ENCODE results near the gene NAGLU.
"Not testable (repeated sequence)": the region's sequence is repeated elsewhere in the genome, so short reads cannot be mapped to it uniquely, and the experiment has no call there.

Gene NAGLU

GRCh38 chr17:42545755-42546505 lies 9.9 kb downstream of the NAGLU start:
- not testable (repeated sequence) for DNase-seq

DNA sequence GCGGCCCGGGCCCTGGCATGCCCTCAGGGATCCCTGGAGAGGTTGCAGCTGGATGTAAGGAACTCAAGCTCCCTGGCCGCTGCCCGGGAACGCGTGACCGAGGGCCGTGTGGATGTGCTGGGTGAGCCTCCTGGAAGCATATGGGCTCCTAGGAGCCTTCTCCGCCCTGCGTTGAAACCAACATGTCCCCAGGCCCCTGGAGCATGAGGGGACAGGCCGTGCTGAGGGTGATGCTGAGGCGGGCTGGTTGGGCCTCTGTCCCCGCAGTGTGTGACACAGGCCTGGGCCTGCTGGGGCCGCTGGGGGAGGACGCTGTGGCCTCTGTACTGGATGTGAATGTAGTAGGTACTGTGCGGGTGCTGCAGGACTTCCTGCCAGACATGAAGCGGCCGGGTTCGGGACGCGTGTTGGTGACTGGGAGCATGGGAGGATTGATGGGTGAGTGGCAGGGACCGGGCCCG lies 11.0 kb downstream of the NAGLU start:
- no peak for DNase-seq

DNA sequence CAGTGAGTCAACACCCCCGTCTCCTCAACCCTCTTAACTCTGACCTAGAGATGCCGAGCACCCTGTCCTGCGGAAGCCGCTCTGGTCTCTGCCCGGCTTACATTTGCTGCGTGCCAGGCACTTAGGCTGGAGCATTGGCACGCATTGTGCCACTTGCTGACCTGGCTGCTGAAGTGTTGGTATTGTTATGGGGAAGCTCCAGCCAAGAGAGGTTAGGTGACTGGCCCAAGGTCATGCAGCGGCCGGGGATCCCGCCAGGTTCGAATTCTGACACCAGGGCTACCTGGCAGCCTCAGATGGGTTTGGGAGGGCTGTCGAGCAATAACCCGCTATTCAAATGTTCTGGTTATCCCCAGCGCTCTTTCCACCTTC lies 11.6 kb downstream of the NAGLU start:
- DNase-seq = no peak

DNA sequence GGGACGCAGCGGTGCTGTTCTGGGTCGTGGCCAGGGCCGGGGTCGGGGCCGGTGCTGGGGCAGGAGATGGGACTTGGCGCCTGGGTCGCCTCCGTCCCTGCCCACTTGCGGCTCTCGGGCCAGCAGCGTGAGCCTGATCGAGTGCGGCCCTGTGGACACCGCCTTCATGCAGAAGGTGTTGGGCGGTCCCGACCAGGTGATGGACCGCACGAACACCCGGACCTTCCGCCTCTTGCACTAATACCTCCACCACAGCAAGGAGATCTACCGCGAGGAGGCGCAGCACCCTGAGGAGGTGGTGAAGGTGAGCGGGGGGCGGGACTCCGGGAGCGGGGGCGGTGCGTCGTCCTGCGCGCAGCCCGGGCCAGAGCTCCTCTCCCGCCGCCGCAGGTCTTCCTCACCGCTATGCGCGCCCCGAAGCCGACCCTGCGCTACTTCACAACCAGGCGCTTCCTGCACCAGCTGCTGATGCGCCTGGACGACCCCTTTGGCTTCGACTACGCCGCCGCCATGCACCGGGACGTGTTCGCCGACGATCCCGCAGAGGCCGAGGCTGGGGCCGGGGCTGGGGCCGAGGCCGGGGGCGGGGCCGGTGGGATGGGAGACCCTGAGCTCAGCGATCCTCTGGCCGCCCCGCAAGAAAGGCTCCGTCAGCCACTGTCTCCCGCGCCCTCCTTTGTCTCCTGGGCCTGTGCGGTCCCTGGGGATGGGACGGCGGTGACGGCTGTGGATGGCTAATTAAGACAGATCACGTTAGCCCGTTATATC lies 12.2 kb downstream of the NAGLU start:
- no peak for DNase-seq

GRCh38 chr17:42548993-42549755 lies 13.1 kb downstream of the NAGLU start:
- no peak for DNase-seq

DNA sequence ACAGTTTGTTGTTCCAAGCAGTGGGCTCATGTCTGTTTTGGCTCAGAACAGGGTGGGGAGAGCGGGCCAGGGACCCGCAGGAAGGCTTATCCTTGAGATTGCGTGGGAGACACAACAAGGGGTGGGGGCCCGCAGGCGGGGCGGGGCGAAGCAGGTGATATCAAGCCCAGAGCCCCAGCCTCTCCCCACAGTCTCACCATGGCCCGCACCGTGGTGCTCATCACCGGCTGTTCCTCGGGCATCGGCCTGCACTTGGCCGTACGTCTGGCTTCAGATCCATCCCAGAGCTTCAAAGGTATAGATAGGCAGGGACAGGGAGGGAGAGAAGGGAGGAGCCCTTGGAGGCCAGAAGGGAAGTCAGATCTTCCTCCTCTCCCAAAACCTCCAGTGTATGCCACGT lies 16.7 kb downstream of the NAGLU start, which contains the start of gene HSD17B1:
HSD17B1 (plus strand) TSS at position 188 of the 400 bp plus-strand sequence; CDS start at position 199, 11 bp downstream.
- not testable (repeated sequence) for DNase-seq

- DNase-seq = no peak
Measured at GRCh38 chr17:42553161-42553818, 17.2 kb downstream of the NAGLU start.

DNA sequence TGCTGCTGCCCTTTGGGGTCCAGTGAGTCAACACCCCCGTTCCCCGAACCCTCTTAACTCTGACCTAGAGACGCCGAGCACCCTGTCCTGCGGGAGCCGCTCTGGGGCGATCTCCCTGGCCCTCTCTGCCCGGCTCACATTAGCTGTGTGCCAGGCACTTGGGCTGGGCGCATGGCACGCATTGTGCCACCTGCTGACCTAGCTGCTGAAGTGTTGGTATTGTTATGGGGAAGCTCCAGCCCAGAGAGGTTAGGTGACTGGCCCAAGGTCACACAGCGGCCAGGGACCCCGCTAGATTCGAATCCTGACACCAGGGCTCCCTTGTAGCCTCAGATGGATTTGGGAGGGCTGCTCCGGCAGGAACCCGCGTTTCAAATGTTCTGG lies 17.8 kb downstream of the NAGLU start:
- no peak for DNase-seq

DNA sequence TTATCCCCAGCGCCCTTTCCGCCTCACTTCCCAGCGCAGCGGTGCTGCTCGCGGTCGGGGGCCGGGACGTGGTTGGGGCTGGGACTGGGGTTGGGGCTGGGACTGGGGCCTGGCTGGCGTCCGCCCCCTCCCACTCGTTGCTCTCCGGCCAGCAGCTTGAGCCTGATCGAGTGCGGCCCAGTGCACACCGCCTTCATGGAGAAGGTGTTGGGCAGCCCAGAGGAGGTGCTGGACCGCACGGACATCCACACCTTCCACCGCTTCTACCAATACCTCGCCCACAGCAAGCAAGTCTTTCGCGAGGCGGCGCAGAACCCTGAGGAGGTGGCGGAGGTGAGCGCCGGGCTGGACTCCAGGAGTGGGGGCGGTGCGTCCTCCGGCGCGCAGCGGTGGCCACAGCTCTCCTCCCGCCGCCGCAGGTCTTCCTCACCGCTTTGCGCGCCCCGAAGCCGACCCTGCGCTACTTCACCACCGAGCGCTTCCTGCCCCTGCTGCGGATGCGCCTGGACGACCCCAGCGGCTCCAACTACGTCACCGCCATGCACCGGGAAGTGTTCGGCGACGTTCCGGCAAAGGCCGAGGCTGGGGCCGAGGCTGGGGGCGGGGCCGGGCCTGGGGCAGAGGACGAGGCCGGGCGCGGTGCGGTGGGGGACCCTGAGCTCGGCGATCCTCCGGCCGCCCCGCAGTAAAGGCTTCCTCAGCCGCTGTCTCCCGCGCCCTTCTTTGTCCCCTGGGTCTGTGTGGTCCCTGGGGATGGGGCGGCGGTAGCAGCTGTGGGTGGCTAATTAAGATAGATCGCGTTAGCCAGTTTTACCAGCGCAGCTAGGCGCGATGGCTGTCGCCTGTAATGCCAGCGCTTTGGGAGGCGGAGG lies 18.4 kb downstream of the NAGLU start:
- DNase-seq = peak; percentile 76

DNA sequence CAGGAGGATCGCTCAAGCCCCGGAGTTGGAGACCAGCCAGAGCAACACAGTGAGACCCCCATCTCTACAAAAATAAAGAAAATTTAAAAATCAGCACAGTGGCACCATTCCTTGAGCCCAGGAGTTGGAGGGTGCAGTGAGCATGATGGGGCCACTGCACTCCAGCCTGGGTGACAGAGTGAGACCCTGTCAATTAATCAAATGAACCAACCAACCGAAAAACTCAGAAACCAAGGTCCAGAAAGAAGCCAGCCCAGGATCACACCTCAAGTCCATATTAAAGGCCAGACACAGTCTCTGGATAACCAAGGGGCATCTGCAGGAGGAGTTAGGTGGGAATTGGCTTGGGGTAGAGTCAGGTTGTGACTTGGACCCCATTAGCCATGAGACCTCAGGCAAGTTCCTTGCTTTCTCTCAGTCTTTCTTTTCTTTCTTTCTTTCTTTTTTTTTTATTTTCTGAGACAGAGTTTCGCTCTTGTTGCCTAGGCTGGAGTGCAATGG lies 19.1 kb downstream of the NAGLU start:
- no peak for DNase-seq

GRCh38 chr17:42555961-42556617 lies 20.0 kb downstream of the NAGLU start:
- DNase-seq = not testable (repeated sequence)

- DNase-seq = no peak
Measured at GRCh38 chr17:42559075-42559474, 23.0 kb downstream of the NAGLU start.

DNA sequence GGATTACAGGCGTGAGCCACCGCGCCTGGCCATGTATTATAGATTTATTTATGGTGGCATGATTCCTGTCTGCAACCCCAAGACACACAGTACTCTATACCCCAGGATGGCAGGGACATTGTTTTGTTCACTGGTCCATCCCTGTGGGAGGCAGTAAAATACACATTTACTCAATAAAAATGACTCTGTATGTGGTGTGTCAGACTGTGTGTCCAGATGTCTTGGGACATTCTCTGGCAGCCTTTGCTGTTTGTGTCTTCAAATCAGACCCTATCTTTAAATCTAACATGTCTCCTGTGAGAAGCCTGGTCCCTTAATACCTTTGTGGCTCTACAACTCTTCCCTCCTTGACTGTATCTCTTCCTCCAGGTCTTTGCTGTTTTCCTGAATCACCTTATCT lies 24.2 kb downstream of the NAGLU start:
- DNase-seq = no peak

DNA sequence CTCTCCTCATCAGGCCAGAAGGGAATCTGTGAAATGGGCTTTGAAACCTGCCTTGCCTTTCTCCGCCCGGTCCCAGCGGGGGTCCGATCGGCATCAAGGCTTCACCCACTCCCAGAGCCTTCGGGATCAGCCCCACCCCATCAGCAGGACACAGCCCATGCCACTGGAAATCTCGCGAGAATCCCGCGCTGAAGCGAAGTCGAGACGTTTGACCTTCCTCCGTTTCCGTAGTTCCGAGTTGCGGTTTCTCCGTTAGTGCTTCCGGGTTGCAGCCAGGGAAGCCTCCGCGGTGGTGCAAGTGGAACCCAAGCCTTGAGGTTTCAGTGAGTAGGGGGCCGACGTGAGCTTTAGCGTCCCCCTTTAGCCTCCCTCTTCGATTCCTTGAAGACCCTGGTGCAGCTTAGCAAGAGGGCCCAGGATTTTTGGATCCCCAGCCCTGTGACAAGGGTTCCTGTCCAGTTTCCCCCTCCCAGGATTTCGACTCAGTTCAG lies 25.9 kb downstream of the NAGLU start, which contains the start of gene COASY:
COASY (plus strand) TSS at position 252 of the 491 bp plus-strand sequence. CDS start 475 bp downstream, outside the sequence.
- DNase-seq = peak; percentile 96

GRCh38 chr17:42562388-42563142 lies 26.5 kb downstream of the NAGLU start:
- no peak for DNase-seq

DNA sequence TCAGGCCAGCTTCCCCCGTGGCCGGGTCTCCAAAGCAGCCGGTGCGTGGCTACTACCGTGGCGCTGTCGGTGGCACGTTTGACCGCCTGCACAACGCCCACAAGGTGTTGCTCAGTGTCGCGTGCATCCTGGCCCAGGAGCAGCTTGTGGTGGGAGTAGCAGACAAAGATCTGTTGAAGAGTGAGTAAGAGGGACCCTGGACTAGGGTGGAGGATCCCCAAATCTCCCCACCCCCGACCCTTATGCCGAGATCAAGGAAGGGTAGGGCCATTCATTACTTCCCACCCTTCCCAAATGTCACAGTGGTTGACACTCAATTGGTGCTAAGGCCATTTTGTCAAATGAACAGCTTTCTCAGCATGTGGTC lies 27.1 kb downstream of the NAGLU start:
- no peak for DNase-seq

DNA sequence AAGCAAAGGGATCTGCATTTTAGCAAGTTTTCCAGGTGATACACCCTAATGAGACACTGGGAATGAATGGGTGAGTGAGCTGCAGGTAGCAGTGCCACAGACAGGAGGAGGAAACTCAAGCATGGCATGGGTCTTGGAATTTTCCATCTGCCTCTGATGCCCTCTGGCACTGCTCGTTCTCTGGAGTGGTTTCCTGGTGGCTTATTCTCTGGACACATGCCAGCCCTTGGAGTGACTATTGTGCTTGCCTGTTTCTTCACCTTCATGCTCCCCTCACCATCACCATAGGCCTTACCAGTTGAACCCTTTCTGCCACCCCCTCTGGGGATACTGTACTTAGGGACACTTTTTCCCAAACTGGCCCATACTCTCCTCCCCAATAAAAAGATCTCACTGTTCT lies 27.5 kb downstream of the NAGLU start:
- no peak for DNase-seq

GRCh38 chr17:42563950-42564349 lies 27.9 kb downstream of the NAGLU start:
- no peak for DNase-seq

DNA sequence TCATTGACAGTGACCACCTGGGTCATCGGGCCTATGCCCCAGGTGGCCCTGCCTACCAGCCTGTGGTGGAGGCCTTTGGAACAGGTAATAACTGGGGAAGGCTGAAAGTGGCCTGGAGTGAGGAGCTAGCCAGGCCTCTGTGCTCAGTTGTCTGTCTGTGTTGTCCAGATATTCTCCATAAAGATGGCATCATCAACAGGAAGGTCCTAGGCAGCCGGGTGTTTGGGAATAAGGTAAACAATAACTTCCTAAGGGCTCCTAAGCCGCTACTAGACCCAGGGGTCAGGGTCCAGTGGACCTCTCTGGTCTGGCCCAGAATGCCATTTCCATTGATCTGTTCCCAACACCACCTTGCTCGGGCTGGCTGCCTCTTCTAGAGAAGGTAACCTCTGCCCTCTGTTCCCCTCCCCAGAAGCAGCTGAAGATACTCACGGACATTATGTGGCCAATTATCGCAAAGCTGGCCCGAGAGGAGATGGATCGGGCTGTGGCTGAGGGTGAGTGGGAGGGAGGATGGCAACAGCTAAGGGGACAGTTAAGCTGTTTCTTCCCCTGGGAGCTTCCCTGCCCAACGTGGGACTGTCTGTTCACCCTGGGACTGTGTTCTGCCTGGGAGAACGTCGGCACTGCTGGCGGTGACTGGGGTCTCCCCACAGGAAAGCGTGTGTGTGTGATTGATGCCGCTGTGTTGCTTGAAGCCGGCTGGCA lies 28.9 kb downstream of the NAGLU start:
- DNase-seq = no peak

All from 8988T (cell line).